SK-N-SH (cell line): Measurements from ENCODE around the gene SMS. TPM values are rescaled to one million over a fixed set of nuclear protein-coding genes. Genes with fewer than 3 reads are reported as not detected.

ENCODE experiments used
- CTCF ChIA-PET: fragments of 300-600, 350-600 bp; formaldehyde crosslinking; extraction: SDS; loops from one replicate; lab custom pipeline; 2021; lab: Yijun Ruan, JAX
- POLR2A ChIA-PET: fragments of 350-600 bp; sonication (Branson Sonifier 250); formaldehyde crosslinking; extraction: SDS; loops from one replicate; lab custom pipeline; 2020; ENCODE audit warnings: antibody characterized with exemption, inconsistent platforms; lab: Yijun Ruan, JAX
- DNase-seq: peaks from one replicate; pipeline ENCODE4 v3.0.0; 2012
- H2AFZ ChIP-seq: fragments of 200-600 bp; sonication (generic); 2 replicates; pipeline ENCODE4 v1.8.1; 2016; ENCODE audit warnings: antibody characterized with exemption, mild to moderate bottlenecking, low read depth
- H3F3A ChIP-seq: fragments of 200-600 bp; sonication (generic); replicated peaks from 2 replicates; pipeline ENCODE3; 2016; ENCODE audit warnings: antibody characterized with exemption, mild to moderate bottlenecking; ENCODE audit not compliant: insufficient read depth
- H3K27ac ChIP-seq, 2 experiments: fragments of 200-500 bp in 1 of 2; fragments of 200-600 bp in 1 of 2; sonication (Bioruptor generic) in 1 of 2; sonication (generic), shearing (Covaris generic) in 1 of 2; 2 replicates each; pipeline versions ENCODE4 v1.5.1 to v1.6.1; 2014 to 2016; ENCODE audit warnings: low read depth in 2 of 2, inconsistent platforms in 1 of 2, low read length in 1 of 2, mild to moderate bottlenecking in 1 of 2, mixed read lengths in 1 of 2
- H3K27me3 ChIP-seq: fragments of 200-600 bp; sonication (generic), shearing (Covaris generic); 2 replicates; pipeline ENCODE4 v1.6.1; 2016; ENCODE audit warnings: mixed run types; ENCODE audit not compliant: insufficient read depth
- H3K36me3 ChIP-seq, 2 experiments: fragments of 200-500 bp in 1 of 2; fragments of 200-600 bp in 1 of 2; sonication (Bioruptor generic) in 1 of 2; sonication (generic) in 1 of 2; replicated peaks in 1 of 2; 2 replicates each; pipeline versions ENCODE3 to v1.5.1; 2014 to 2016; ENCODE audit warnings: low read length in 1 of 2, mild to moderate bottlenecking in 1 of 2; ENCODE audit not compliant: insufficient read depth in 2 of 2, control insufficient read depth in 1 of 2
- H3K4me1 ChIP-seq, 2 experiments: fragments of 200-500 bp in 1 of 2; fragments of 200-600 bp in 1 of 2; sonication (Bioruptor generic) in 1 of 2; sonication (generic), shearing (Covaris generic) in 1 of 2; 2 replicates each; pipeline versions ENCODE4 v1.5.1 to v1.6.1; 2014 to 2016; ENCODE audit warnings: low read depth in 1 of 2, low read length in 1 of 2, mixed run types in 1 of 2; ENCODE audit not compliant: insufficient read depth in 2 of 2, control insufficient read depth in 1 of 2
- H3K4me2 ChIP-seq: fragments of 200-600 bp; sonication (generic), shearing (Covaris generic); 2 replicates; pipeline ENCODE4 v1.6.1; 2017; ENCODE audit warnings: mixed run types
- H3K4me3 ChIP-seq, 2 experiments: fragments of 200-500 bp in 1 of 2; fragments of 200-600 bp in 1 of 2; sonication (Bioruptor generic) in 1 of 2; sonication (generic), shearing (Covaris generic) in 1 of 2; 2 replicates each; pipeline versions ENCODE4 v1.5.1 to v1.8.1; 2014 to 2016; ENCODE audit warnings: low read depth in 2 of 2, inconsistent platforms in 1 of 2, low read length in 1 of 2, mild to moderate bottlenecking in 1 of 2, mixed read lengths in 1 of 2, moderate library complexity in 1 of 2
- H3K79me2 ChIP-seq: fragments of 200-600 bp; sonication (generic); 2 replicates; pipeline ENCODE4 v1.8.1; 2017; ENCODE audit warnings: mild to moderate bottlenecking; ENCODE audit not compliant: insufficient read depth
- H3K9ac ChIP-seq: fragments of 200-600 bp; sonication (generic); 2 replicates; pipeline ENCODE4 v1.6.1; 2017; ENCODE audit warnings: mixed run types
- H3K9me2 ChIP-seq: fragments of 200-600 bp; sonication (generic); 2 replicates; pipeline ENCODE4 v1.6.1; 2017; ENCODE audit warnings: mixed run types
- H3K9me3 ChIP-seq: fragments of 200-600 bp; sonication (generic); 2 replicates; pipeline ENCODE4 v1.6.1; 2017; ENCODE audit warnings: mixed run types, mild to moderate bottlenecking, moderate library complexity
- H4K20me1 ChIP-seq: fragments of 200-600 bp; sonication (generic); 2 replicates; pipeline ENCODE4 v1.6.1; 2017; ENCODE audit warnings: mild to moderate bottlenecking, mixed run types; ENCODE audit not compliant: insufficient read depth
- EZH2phosphoT487 ChIP-seq: fragments of 200-600 bp; sonication (generic); IDR thresholded peaks from 2 replicates; pipeline ENCODE4 v1.6.1; 2017; ENCODE audit warnings: low read depth, mixed run types, mild to moderate bottlenecking, antibody characterized with exemption, moderate library complexity, borderline replicate concordance
- GABPA ChIP-seq: IDR thresholded peaks from 2 replicates; pipeline ENCODE4 v1.4.0; 2012; ENCODE audit warnings: low read depth, mild to moderate bottlenecking
- JUND ChIP-seq: IDR thresholded peaks from 2 replicates; pipeline ENCODE4 v1.4.0; 2012
- MEF2A ChIP-seq: IDR thresholded peaks from 2 replicates; pipeline ENCODE4 v1.4.0; 2012; ENCODE audit warnings: low read depth, borderline replicate concordance
- NFIC ChIP-seq: IDR thresholded peaks from 2 replicates; pipeline ENCODE4 v1.4.0; 2012; ENCODE audit warnings: borderline replicate concordance
- NRF1 ChIP-seq: IDR thresholded peaks from 2 replicates; pipeline ENCODE4 v1.6.1; 2012; ENCODE audit warnings: low read depth, mild to moderate bottlenecking, low read length
- POLR2AphosphoS5 ChIP-seq: IDR thresholded peaks from 2 replicates; pipeline ENCODE4 v1.6.1; 2012; ENCODE audit warnings: low read depth, low read length
- RAD21 ChIP-seq: IDR thresholded peaks from 2 replicates; pipeline ENCODE4 v1.6.1; 2012; ENCODE audit warnings: mild to moderate bottlenecking, low read length
- RFX5 ChIP-seq: IDR thresholded peaks from 2 replicates; pipeline ENCODE4 v1.6.1; 2012; ENCODE audit warnings: mild to moderate bottlenecking, improper control_type of control experiment, low read length
- RXRA ChIP-seq: IDR thresholded peaks from 2 replicates; pipeline ENCODE4 v1.4.0; 2012; ENCODE audit warnings: low read depth, mild to moderate bottlenecking, borderline replicate concordance
- TCF12 ChIP-seq: IDR thresholded peaks from 2 replicates; pipeline ENCODE4 v1.4.0; 2012
- YY1 ChIP-seq: IDR thresholded peaks from 2 replicates; pipeline ENCODE4 v1.4.0; 2012; ENCODE audit warnings: low read depth, mild to moderate bottlenecking
- ZBTB33 ChIP-seq: IDR thresholded peaks from 2 replicates; pipeline ENCODE4 v1.4.0; 2012; ENCODE audit warnings: low read depth, borderline replicate concordance
- WGBS: methylation state at CpG from one replicate; pipeline ENCODE4 v1.1.6; 2017; ENCODE audit warnings: low lambda C conversion rate; 5-methylcytosine and 5-hydroxymethylcytosine counted together
- polyA plus RNA-seq, 3 experiments: library from polyadenylated mRNA; depleted of rRNA; stranded (reverse); fragments of >200 nt; gene quantifications; 2 replicates each; pipeline ENCODE4 v1.2.3, GENCODE V29; 2012

Gene SMS
- polyA plus RNA-seq, 1 of the 3 experiments (the other 2 are of a cell fraction) = 116 TPM

DNA sequence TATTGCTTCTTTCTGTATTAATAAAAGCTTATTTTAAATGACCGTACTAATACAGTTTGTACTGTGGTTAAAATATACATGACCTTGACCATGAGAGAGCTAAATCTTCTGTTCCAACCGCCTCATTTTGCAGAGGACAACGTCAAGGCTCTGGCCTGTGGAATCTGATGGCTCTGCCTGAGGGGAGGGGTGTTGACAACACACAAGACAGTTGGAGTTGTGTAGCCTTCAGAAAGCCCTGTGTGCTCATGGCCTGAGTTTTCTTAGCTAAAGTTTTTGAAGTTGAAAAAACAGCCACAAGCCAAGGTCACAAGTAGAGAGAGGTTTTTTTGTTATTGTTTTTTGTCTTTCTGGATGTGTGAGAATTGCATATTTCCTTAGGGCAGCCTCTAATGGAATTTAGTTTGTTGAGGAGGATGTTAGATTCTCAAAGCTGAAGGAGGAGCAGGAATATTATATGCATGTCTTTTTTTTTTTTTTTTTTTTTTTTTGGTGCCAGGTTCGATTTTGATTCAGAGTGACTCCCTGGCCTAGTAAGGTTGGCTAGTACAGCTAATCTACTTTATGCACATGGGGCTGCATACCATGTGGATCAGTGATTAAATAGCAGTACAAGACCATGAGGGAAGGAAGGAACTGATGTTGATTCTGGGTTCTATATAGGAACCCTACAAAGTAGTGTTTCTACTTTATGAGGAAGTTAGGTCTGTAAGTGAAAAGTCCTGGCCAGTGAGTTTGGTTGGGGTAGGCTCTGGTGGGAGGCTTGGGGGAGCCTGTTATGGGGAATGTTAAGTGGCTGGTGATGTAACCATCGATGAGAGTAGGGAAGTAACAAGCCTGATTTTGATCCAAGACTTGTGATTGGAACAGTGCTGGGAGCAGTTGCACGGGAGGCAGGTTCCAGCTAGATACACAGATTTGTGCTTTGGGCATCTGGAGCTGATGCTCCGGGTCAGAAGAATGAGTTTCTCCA lies 20.3 kb downstream of the SMS start:
- ChIA-PET CTCF (interaction anchor here (1.2 to 2.9 kb wide), 2 partner anchors 15 to 24 kb away, joined by 4 to 16 read pairs; no protein-coding TSS in a partner anchor), POLR2A (no interaction called here)
- no peak overlapping the region for H3K9ac ChIP-seq
- peaks cover 96% of the 10 kb centered on the region for H4K20me1 ChIP-seq
- 62% methylated on average over 7 of the region's 7 CpGs for WGBS
- no peaks in the 10 kb centered on the region for H3K27me3 ChIP-seq
- H3K4me1 ChIP-seq = peaks cover 21 to 39% of the 10 kb centered on the region in 2 experiments; a peak in 3 of 4 replicates
- TF ChIP-seq MEF2A (no peak), RFX5 (no peak), TCF12 (no peak), NFIC (no peak), GABPA (no peak), JUND (no peak)
- peaks cover 0 to 15% of the 10 kb centered on the region in 2 experiments for H3K36me3 ChIP-seq
- H3K4me3 ChIP-seq = no peak overlapping the region
- H3K9me3 ChIP-seq = no peaks in the 10 kb centered on the region
- peaks cover 2% of the 10 kb centered on the region for H3F3A ChIP-seq
- no peak for DNase-seq
- no peak overlapping the region for H2AFZ ChIP-seq
- peaks cover 100% of the 10 kb centered on the region for H3K79me2 ChIP-seq
- H3K4me2 ChIP-seq = peak overlapping the region; percentile 46; the same call in 1 of the 2 replicates
- H3K27ac ChIP-seq = peak overlapping the region in 1 of 2 experiments; percentile 9; a peak in 1 of 4 replicates
- no peaks in the 10 kb centered on the region for H3K9me2 ChIP-seq

GRCh38 chrX:21962361-21962760 lies 21.9 kb downstream of the SMS start:
- Histone ChIP-seq H3K27ac (peak overlapping the region in 1 of 2 experiments; percentile 20; a peak in 1 of 4 replicates), H3K36me3 (peaks cover under 1 to 17% of the 10 kb centered on the region in 2 experiments), H3K4me3 (no peak overlapping the region), H3K79me2 (peaks cover 100% of the 10 kb centered on the region), H3F3A (peaks cover 2% of the 10 kb centered on the region), H3K27me3 (no peaks in the 10 kb centered on the region), H4K20me1 (peaks cover 96% of the 10 kb centered on the region), H3K9me3 (no peaks in the 10 kb centered on the region), H3K4me1 (peaks cover 21 to 39% of the 10 kb centered on the region in 2 experiments; a peak in 3 of 4 replicates), H3K4me2 (peak overlapping the region; percentile 5; the same call in 1 of the 2 replicates), H2AFZ (no peak overlapping the region), H3K9ac (no peak overlapping the region), H3K9me2 (no peaks in the 10 kb centered on the region)
- DNase-seq = no peak
- POLR2A ChIA-PET = no interaction called here
- CTCF ChIA-PET = interaction anchor here (1.0 kb wide), 2 partner anchors 11 to 13 kb away, joined by 3 read pairs; no protein-coding TSS in a partner anchor
- TF ChIP-seq NRF1 = no peak
- no peak for TF ChIP-seq YY1
- TF ChIP-seq TCF12 = no peak
- no peak for TF ChIP-seq GABPA
- TF ChIP-seq RAD21 = no peak
- TF ChIP-seq MEF2A = no peak
- no peak for TF ChIP-seq EZH2phosphoT487
- TF ChIP-seq JUND = no peak

DNA sequence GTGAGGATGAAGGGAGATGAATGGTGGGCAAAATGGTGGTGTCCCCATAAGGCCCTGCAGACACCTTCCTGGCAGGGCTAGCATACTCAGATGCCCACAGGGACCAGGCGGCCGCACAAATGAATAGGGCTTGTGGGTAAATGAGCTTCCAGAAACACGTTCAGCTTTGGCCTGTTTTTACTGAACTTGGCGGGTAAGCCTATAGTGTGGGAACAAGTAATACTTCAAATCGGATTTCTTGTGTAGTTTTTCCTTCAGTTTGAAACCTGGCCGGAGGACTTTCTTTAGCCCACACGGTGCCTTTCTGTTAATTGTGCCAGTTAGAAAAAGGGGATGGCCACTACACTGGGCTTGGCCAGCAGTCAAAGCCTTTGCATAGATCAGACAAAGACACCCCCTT lies 22.8 kb downstream of the SMS start:
- H3K4me2 ChIP-seq = peak overlapping the region; percentile 5
- CTCF ChIA-PET = no interaction called here
- WGBS = 84% methylated on average over 7 of the region's 7 CpGs

More for the DNA sequence above, 22.8 kb downstream of the SMS start:
- no peaks in the 10 kb centered on the region for H3K9me3 ChIP-seq
- H3K27ac ChIP-seq = no peak overlapping the region; a peak in 1 of 4 replicates
- no peaks in the 10 kb centered on the region for H3K27me3 ChIP-seq
- peaks cover 21 to 39% of the 10 kb centered on the region in 2 experiments; a peak in 3 of 4 replicates for H3K4me1 ChIP-seq
- POLR2A ChIA-PET = no interaction called here
- no peak overlapping the region for H3K9ac ChIP-seq
- H4K20me1 ChIP-seq = peaks cover 96% of the 10 kb centered on the region
- no peaks in the 10 kb centered on the region for H3K9me2 ChIP-seq
- no peak for DNase-seq
- peaks cover 100% of the 10 kb centered on the region for H3K79me2 ChIP-seq
- peaks cover 8 to 12% of the 10 kb centered on the region in 2 experiments for H3K36me3 ChIP-seq
- TF ChIP-seq RXRA = no peak
- TF ChIP-seq POLR2AphosphoS5 = no peak
- no peak for TF ChIP-seq ZBTB33
- TF ChIP-seq, all 33 proteins: peak for 0
- Histone ChIP-seq H2AFZ (no peak overlapping the region), H3K4me3 (no peak overlapping the region), H3F3A (peaks cover 2% of the 10 kb centered on the region)
